Hepatocyte (in vitro differentiated cells): ENCODE data around the gene CEMIP2. TPM values are rescaled to one million over a fixed set of nuclear protein-coding genes. Genes with fewer than 3 reads are reported as not detected.
A peak's percentile ranks its signal among the peaks of the same experiment; 100 is the strongest.

ENCODE experiments used
- DNase-seq: peaks from one replicate; pipeline ENCODE4 v3.0.0-alpha.2; 2016; ENCODE audit warnings: low spot score
- H2AFZ ChIP-seq: fragments of 200-600 bp; sonication (generic); 2 replicates; pipeline ENCODE4 v1.6.0; 2016; ENCODE audit warnings: antibody characterized with exemption, mild to moderate bottlenecking
- H3K27ac ChIP-seq: fragments of 200-600 bp; sonication (generic); 2 replicates; pipeline ENCODE4 v1.5.1; 2016; ENCODE audit warnings: mild to moderate bottlenecking
- H3K27me3 ChIP-seq: fragments of 200-600 bp; sonication (generic); 2 replicates; pipeline ENCODE4 v1.6.1; 2016
- H3K36me3 ChIP-seq: fragments of 200-600 bp; sonication (generic); replicated peaks from 2 replicates; pipeline ENCODE4 v1.5.1; 2016; ENCODE audit warnings: low read depth; ENCODE audit not compliant: insufficient read depth
- H3K4me1 ChIP-seq: fragments of 200-600 bp; sonication (generic); 2 replicates; pipeline ENCODE4 v1.5.1; 2016; ENCODE audit warnings: mild to moderate bottlenecking, moderate library complexity; ENCODE audit not compliant: insufficient read depth
- H3K4me2 ChIP-seq: fragments of 200-600 bp; sonication (generic); 2 replicates; pipeline ENCODE4 v1.6.0; 2016
- H3K4me3 ChIP-seq: fragments of 200-600 bp; sonication (generic); 2 replicates; pipeline ENCODE4 v1.5.1; 2016; ENCODE audit warnings: mild to moderate bottlenecking
- H3K79me2 ChIP-seq: fragments of 200-600 bp; sonication (generic); 2 replicates; pipeline ENCODE4 v1.6.0; 2017; ENCODE audit warnings: mild to moderate bottlenecking
- H3K9me2 ChIP-seq: fragments of 200-600 bp; sonication (generic); replicated peaks from 2 replicates; pipeline ENCODE4 v1.6.0; 2017; ENCODE audit warnings: mild to moderate bottlenecking; ENCODE audit not compliant: insufficient read depth
- H3K9me3 ChIP-seq: fragments of 200-600 bp; sonication (generic); 2 replicates; pipeline ENCODE4 v1.5.1; 2016; ENCODE audit warnings: low read depth, mild to moderate bottlenecking
- H4K20me1 ChIP-seq: fragments of 200-600 bp; sonication (generic); 2 replicates; pipeline ENCODE4 v1.6.0; 2016; ENCODE audit warnings: mild to moderate bottlenecking; ENCODE audit not compliant: insufficient read depth, poor library complexity, severe bottlenecking
- EZH2 ChIP-seq: fragments of 200-600 bp; sonication (generic); IDR thresholded peaks from 2 replicates; pipeline ENCODE4 v1.6.1; 2016; ENCODE audit warnings: antibody characterized with exemption, mild to moderate bottlenecking, borderline replicate concordance
- EZH2phosphoT487 ChIP-seq: fragments of 200-600 bp; sonication (generic); IDR thresholded peaks from one replicate; pipeline ENCODE4 v1.6.1; 2018; ENCODE audit warnings: antibody characterized with exemption, mild to moderate bottlenecking, low read depth, moderate library complexity; ENCODE audit not compliant: unreplicated experiment, severe bottlenecking
- WGBS: methylation state at CpG from one replicate; pipeline ENCODE4 v1.1.6; 2016; ENCODE audit warnings: low lambda C conversion rate; ENCODE audit errors: missing lambda C conversion rate; 5-methylcytosine and 5-hydroxymethylcytosine counted together
- polyA plus RNA-seq: library from polyadenylated mRNA; unstranded; fragments of >200 nt; fragmentation: Nextera tagmentation; extraction: Ambion mirVana; gene quantifications from 2 replicates; pipeline ENCODE4 v1.2.1, GENCODE V29; 2016
- total RNA-seq: library from RNA; depleted of rRNA; stranded (reverse); fragments of >200 nt; gene quantifications from 2 replicates; pipeline ENCODE4 v1.2.3, GENCODE V29; 2014
- TF ChIP-seq, protein P1 (sequence below): fragments of 200-600 bp; sonication (generic); IDR thresholded peaks from 2 replicates; pipeline ENCODE4 v1.5.1; 2016; ENCODE audit warnings: antibody characterized with exemption, mild to moderate bottlenecking; ENCODE audit not compliant: poor library complexity

CEMIP2 gene
- total and polyA plus RNA-seq, 2 experiments from 2014 or later, result 45.2 to 94.2 TPM

DNA sequence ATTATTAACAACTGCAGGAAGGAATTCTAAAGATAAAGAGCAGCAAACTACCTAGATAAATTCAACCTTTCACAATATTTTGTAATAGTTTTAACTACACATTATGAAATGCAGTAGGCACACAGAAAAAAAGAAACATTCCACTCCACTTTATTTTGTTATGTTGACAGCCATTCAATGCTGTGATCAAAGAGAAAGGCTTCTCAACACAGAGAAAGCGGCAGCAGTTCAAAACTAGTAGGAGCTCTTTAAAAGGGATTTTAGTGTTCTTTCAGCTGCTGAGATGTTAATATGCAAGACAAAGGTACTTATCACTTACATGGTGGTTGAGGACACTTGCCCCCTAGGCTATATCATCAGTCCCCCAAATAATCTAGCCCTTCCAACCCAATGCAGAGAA, 11.6 kb downstream of the CEMIP2 start:
- Histone ChIP-seq H3K9me3 (no peaks in the 10 kb centered on the region), H3K79me2 (peaks cover 94% of the 10 kb centered on the region), H2AFZ (no peak overlapping the region), H3K9me2 (no peaks in the 10 kb centered on the region), H4K20me1 (peaks cover 18% of the 10 kb centered on the region), H3K27ac (peak overlapping the region; percentile 79), H3K4me3 (no peak overlapping the region), H3K4me2 (peak overlapping the region; percentile 69), H3K36me3 (no peaks in the 10 kb centered on the region), H3K4me1 (peaks cover 57% of the 10 kb centered on the region), H3K27me3 (no peaks in the 10 kb centered on the region)
- no peak for TF ChIP-seq EZH2phosphoT487
- TF ChIP-seq EZH2, result no peak
- TF ChIP-seq, protein P1, sequence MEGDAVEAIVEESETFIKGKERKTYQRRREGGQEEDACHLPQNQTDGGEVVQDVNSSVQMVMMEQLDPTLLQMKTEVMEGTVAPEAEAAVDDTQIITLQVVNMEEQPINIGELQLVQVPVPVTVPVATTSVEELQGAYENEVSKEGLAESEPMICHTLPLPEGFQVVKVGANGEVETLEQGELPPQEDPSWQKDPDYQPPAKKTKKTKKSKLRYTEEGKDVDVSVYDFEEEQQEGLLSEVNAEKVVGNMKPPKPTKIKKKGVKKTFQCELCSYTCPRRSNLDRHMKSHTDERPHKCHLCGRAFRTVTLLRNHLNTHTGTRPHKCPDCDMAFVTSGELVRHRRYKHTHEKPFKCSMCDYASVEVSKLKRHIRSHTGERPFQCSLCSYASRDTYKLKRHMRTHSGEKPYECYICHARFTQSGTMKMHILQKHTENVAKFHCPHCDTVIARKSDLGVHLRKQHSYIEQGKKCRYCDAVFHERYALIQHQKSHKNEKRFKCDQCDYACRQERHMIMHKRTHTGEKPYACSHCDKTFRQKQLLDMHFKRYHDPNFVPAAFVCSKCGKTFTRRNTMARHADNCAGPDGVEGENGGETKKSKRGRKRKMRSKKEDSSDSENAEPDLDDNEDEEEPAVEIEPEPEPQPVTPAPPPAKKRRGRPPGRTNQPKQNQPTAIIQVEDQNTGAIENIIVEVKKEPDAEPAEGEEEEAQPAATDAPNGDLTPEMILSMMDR, result no peak
- 85% methylated on average over 1 of the region's 1 CpG for WGBS
- no peak for DNase-seq

DNA sequence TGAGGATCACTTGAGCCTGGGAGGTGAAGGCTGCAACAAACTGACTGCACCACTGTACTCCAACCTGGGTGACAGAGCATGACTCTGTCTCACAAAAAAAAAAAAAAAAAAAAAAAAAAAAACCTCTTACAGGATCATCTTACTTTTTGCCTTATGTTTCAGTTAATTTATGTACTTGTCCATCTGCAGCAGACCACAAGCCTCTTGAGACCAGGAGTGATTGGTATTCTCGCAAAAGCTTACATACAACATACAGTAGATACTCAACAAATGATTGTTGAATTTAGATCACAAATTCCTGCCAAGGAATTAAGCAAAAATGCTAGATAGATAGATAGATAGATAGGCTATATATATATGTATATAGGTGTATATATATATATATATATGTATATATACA, 12.4 kb downstream of the CEMIP2 start:
- H3K4me2 ChIP-seq, result peak overlapping the region; percentile 69
- WGBS, result 100% methylated on average over 1 of the region's 1 CpG
- no peaks in the 10 kb centered on the region for H3K9me2 ChIP-seq
- no peaks in the 10 kb centered on the region for H3K9me3 ChIP-seq
- peaks cover 19% of the 10 kb centered on the region for H4K20me1 ChIP-seq
- no peak overlapping the region for H2AFZ ChIP-seq
- no peaks in the 10 kb centered on the region for H3K36me3 ChIP-seq
- DNase-seq, result no peak
- H3K4me1 ChIP-seq, result peaks cover 57% of the 10 kb centered on the region
- no peak overlapping the region for H3K27ac ChIP-seq
- no peak for TF ChIP-seq EZH2
- no peak for TF ChIP-seq EZH2phosphoT487
- TF ChIP-seq, protein P1, result no peak
- H3K27me3 ChIP-seq, result no peaks in the 10 kb centered on the region
- H3K79me2 ChIP-seq, result peaks cover 94% of the 10 kb centered on the region
- H3K4me3 ChIP-seq, result no peak overlapping the region

DNA sequence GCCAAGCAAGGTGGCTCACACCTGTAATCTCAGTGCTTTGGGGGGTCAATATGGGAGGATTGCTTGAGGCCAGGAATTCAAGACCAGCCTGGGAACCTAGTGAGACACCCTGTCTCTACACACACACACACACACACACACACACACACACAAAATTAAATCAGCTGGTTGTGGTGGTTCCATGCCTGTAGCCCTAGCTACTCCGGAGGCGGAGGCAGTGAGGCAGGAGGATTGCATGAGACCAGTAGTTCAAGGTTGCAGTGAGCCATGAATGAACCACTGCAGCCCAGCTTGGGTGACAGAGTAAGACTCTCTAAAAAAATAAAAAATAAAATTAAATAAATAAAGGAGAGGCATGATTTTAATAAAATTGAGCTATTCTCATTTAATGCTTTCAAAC, 13.1 kb downstream of the CEMIP2 start:
- H3K4me1 ChIP-seq, result peaks cover 54% of the 10 kb centered on the region

More for the DNA sequence above, 13.1 kb downstream of the CEMIP2 start:
- no peak overlapping the region for H3K4me3 ChIP-seq
- no peaks in the 10 kb centered on the region for H3K9me2 ChIP-seq
- H3K27ac ChIP-seq, result no peak overlapping the region
- no peaks in the 10 kb centered on the region for H3K9me3 ChIP-seq
- no peak overlapping the region for H3K4me2 ChIP-seq
- peaks cover 94% of the 10 kb centered on the region for H3K79me2 ChIP-seq
- TF ChIP-seq EZH2phosphoT487 (no peak), EZH2 (no peak)
- TF ChIP-seq, protein P1, result no peak
- H3K36me3 ChIP-seq, result no peaks in the 10 kb centered on the region
- 94% methylated on average over 2 of the region's 2 CpGs for WGBS
- H4K20me1 ChIP-seq, result peaks cover 15% of the 10 kb centered on the region
- no peak overlapping the region for H2AFZ ChIP-seq
- DNase-seq, result no peak
- H3K27me3 ChIP-seq, result no peaks in the 10 kb centered on the region
